DMS114 treated with DMSO at 0.1 percent for 48 hours (cell line): ENCODE data around the gene INS.
"Not testable (repeated sequence)": the region's sequence is repeated elsewhere in the genome, so short reads cannot be mapped to it uniquely, and the experiment has no call there.

Source experiments
- DNase-seq: peaks from one replicate; lab custom pipeline; 2025; ENCODE audit not compliant: unreplicated experiment; lab: John Stamatoyannopoulos, UW

The INS gene

DNA sequence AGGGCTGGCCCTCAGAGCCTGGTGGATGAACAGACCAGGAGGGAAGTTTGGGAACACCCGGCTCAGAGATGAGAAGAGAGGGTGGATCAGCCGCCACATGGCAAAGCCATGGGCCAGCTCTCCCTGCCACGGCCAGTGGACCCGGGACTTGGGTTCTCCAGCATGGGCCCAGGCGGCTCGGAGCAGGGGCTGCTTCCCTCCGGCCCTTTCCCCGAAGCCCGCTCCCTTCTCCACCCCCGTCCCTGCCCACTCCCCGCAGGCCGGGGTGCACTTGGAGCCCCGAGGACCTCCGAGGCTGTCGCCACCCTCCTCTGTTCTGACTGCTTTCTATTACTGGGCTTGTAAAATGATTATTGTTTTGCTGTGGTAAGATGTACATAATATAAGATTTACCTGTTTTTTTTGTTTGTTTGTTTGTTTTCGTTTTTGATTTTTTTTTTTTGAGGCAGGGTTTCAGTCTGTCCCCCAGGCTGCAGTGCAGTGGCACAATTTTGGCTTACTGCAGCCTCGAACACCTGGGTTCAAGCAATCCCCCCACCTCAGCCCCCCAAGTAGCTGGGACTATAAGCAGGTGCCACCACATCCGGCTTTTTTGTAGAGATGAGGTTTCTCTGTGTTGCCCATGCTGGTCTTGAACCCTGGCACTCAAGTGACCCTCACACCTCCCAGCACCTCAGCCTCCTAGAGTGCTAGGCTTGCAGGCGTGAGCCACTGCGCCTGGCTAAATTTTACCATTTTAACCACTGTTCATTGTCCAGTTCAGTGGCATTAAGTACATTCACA, 21.9 kb upstream of the INS start:
- DNase-seq: no peak

DNA sequence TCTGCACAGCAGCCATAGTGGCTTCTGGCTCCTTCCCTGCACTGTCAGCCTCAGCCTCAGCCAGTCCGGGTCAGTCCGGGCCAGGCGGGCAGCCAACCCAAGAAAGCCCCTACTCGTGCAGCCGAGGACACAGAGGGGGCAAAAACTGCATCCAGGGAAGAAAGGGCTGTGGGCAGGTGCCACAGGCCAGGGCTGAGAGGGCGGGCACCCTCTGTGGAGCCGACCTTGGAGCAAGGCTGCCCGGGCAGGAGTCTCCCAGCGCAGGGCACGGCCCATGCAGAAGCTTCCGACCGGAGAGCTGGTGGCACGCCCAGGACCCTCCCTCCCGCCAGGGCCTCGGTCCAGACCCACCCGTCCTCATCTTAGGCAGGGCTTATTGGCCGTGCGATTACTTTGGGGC, 21.1 kb upstream of the INS start:
- DNase-seq: no peak

DNA sequence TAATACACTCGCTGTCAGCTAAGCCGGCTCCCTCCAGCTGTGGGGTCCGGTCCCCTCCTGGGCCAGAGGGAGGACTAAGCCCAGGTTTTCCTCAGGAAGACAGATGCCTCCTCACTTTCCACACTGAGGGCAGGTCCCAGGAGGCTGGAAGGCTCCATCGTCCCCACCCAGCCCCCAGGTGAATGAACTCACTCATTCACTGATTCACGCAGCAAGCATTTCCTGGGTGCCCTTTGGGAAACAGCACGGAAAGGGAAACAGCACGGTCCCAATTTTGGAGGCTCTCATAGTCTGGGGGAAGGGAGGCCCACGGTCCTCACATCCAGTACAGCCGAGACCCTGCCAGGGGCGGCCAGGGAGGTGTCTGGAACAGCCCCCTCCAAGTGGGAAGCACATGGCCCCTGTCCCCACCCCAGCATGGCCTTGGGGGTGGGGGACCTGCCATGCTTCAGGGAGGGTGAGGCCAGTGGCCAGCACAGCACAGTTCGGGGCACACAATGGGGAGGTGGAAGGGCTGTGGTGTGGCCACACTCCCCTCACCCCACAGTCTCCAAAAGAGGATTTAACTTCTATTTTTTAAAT, 19.9 kb upstream of the INS start:
- no peak for DNase-seq

DNA sequence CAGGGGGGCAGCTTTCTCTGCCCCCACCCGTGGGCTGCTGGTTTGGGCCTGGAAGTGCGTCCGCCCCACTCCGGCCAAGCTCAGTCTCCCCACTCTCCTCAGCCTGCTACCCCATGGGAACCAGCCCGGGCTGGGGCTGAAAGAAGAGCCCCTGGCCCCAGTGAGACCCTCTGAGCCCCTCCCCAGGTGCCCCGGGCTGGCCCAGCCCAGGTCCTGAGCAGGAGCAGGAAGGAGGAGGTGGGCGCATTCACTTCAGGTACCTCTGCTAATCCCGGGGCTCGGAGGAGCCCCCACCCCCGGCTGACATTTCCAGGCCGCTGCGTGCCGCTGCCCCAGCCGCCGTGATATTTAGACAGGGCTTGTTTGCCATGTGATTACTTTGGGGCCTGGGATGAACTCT, 19.3 kb upstream of the INS start:
- DNase-seq: no peak

DNA sequence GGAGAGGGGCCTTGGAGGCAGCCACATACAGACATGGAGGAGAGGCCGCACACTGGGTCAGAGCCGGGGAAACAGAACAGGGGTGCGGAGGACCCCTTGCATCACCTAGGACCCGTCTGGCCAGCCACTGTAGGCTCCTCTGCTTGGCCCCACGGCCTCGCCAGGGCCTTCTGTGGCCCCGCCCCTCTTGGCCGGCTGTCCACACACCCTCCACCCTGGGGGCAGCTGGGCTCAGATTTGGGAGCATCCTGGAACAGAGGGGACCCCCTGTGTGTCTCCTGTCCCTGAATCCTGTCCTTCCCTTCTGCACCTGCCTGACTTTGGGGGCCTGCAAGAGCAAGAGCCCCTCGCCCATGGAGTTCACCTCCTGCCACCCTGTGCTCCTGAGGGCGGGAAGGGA, 18.5 kb upstream of the INS start:
- DNase-seq: no peak

DNA sequence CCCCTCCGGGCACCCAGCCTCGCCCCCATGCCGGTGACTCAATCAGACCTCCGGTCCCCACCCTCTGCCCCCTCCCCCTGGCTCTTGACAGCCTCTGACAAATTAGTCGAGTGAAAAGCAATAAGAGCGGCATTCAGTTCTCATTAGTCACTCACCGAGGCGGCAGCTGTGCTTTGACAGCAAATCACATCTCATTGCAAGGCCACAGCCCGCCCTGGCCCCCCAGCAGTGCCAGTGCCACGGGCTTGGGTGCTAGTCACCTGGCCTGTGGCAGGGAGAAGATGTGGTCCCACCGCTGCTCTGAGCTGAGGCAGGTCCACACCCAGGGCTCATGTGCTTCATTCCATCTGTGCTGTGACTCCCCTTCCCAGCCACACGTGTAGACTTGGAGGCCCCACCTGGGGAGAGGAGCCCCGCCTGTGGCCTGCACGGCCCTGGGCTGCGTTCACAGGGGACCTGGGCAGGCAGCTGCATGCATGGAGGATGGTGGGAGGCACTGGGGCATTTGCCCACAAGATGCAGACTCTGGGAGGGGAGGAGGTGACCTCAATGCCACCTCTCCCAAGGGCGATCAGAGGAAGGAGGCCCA, 18.0 kb upstream of the INS start:
- DNase-seq: no peak

DNA sequence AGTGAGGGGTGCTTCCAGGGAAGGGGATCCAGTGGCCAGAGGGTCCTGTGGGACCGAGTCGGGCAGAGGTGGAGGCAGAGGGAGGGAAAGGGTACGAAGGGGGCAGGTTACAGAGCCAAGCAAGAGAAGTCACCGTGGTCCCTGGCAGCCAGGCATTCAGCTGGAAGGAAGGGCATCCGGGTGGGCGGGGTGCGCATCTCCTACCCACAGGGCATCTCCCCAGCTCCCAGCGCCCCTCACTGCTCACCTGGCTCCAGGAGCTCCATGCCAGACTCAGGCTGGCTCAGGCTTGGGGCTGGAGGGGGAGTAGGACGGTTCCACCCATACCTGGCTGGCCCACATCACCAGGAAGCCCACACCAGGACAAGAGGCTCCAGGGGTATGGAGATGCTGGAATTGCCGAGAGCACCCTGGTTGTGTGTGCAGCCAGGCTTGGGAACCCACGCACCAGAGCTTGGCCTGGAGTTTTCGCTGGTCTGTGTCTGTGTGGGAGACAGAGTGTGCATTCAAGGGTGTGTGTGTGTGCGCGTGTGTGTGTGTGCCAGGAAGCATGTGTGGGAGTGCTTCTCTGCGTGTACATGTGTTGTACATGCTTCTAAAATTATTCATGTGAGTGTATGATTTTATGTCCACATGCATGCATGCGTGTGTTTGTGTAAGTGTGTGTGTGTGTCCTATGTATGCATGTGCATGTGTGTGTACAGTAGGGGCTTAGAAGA, 17.2 kb upstream of the INS start:
- not testable (repeated sequence) for DNase-seq

DNA sequence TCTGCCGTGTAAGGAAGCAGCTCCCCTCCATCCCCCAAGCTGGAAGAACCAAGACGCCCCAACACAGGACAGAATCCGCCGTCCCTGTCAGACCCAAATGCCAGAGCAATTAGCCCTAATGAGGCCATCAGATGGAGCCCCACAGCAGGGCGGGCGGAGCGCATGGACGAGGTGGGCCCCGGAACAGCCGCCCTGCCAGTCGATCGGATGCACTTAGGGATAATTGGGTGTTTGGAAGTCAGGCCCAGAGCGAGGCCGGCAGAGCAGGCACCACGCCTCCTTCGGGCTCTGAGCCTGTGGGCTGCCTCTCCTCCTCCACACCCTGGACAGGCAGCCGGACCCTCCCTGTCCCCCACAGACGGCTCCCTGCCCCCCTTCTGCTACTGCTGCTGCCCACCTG, 16.1 kb upstream of the INS start:
- DNase-seq: no peak

DNA sequence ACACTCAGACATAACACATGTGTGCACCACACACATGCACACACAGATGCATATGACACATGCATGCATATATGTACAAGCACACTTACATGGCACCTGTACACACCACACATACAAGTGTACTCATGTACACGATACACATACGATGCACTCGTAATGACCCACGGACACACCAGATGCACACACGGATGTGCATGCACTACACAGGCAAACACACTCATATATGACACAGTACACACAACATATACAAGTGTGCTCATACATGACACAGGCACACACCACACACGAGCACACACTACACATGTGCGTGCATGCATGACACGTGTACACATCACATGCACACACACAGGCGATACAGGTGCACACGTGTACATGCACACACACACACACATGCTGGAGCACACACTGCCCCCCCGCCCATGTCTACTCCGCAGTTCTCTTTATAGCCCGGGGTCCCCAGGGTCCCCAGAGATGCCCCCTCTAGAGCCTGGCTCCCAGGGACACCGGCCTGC, 15.4 kb upstream of the INS start:
- no peak for DNase-seq

DNA sequence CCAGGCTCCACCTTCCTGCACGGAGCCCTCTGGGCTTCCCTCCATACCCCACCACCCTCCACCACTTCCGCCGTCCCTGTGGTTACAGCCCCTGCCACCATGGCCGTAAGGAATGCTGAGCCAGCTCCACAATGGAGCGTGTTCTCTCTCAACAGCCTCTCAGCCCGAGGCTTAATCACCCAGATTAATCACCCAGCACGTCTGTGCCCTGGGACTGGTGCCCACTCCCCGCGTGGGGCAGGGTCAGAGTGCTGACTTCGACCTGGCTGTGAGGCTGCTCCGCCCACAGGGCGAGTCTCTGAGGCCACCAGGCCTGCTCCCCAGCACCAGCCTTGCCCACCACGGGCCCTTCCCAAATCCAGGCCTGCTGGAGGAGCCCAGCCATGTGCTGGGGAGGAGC, 14.7 kb upstream of the INS start:
- no peak for DNase-seq

DNA sequence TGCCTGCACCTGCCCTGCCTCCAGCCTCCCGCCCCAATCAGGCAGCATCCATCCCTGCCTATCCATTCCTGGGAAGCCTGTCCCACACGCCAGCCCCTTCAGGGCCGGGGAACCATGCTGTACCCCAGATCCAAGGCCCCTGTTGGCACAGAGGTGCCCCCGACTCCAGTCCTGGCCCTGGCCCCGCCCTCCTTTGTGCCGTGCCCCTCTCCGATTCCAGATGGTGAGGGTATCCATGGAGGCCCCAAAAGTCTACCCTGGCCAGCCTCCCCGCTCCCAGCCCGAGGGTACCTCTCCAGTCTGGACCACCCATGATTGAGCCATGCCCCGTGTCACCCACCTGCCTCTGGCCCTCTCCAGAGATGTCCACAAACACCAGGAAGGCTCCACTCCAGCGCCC, 13.4 kb upstream of the INS start:
- no peak for DNase-seq

DNA sequence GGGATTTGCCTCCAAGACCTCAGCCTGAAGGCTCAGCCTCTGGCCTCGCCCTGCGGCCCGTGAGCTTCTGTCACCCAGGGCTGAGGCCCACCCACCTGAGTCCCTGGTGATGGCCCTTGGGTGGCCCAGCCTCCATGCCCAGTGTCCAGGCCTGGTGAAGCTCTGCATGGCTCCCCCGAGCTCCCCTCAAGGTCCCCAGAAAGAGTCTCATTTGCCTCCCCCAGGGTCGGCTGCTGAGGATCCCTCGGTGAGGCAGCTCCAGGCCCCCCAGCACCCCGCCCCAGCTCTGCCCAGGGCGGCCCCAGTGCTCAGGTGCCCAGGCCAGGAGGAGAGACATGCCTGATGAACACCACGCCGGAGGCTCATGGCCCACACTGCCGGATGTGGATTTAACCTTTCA, 12.8 kb upstream of the INS start:
- DNase-seq: no peak

DNA sequence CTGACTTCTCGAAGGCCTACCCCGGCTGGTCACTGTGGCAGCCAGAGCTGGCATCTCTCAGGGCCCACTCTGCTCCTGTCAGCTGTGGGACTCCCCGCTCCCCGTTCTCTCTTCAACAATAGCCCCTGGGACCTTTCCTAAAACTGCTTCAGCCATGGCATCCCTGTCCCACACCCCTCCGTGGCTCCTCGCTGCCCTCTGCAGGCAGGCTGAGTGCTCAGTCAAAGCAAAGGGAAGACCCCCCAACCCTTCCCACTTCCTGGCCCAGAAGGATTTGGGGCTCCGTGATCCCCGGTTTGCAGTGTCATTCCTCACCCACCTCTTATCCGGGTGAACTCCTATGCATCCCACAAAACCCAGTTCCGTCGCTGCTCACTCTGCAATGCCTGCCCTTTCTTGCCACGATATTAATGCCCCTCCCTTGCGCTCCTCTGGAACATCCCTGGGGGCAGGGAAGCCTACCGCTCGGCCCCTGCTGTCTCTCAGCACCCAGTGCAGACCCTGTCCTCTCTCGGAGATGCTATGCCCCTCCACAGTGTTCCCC, 12.2 kb upstream of the INS start:
- DNase-seq: no peak

DNA sequence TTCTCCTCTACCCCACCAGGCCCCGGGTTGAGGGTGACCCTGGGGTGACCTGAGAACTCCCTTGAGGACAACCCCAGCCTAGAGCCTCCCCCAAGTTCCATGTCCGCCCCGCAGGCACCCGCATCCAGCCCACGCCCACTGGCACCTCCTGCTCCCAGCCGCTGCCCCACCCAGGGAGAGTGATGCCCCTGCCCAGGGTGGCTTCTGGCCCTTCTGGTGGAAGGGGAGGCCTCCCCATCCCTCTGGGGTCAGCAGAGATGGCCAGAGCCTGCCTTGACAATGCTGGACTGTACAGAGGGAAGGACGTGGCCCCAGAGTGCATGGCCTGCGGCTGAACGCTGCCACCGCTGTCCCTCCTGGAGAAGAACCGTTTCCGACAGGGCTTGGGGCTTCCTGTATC, 11.7 kb upstream of the INS start:
- DNase-seq: no peak

DNA sequence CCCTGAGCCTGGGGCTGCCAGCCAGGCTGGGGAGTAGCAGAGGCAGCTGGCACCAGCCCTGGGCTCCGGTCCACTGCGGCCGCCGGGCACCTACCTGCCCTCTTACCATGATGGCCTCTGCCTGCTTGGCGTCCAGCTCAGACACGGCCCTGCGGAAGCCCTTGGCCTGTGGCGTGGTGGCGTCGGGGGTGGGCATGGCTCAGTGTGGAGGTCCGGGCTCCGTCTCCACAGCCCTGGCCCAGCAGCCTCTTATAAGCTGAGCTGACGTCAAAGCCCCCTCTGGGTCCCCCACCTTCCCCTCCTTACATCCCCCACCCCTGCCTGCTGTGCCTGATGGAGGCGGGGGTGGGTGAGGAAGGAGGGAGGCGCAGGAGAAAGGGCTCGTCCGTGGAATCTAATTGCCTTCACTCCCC, 10.6 kb upstream of the INS start, which contains the start of gene TH:
Gene TH, minus strand, starts transcription at position 225 of the 413 bp plus-strand sequence. Its CDS starts 29 bp downstream, at position 196.
- DNase-seq: no peak

DNA sequence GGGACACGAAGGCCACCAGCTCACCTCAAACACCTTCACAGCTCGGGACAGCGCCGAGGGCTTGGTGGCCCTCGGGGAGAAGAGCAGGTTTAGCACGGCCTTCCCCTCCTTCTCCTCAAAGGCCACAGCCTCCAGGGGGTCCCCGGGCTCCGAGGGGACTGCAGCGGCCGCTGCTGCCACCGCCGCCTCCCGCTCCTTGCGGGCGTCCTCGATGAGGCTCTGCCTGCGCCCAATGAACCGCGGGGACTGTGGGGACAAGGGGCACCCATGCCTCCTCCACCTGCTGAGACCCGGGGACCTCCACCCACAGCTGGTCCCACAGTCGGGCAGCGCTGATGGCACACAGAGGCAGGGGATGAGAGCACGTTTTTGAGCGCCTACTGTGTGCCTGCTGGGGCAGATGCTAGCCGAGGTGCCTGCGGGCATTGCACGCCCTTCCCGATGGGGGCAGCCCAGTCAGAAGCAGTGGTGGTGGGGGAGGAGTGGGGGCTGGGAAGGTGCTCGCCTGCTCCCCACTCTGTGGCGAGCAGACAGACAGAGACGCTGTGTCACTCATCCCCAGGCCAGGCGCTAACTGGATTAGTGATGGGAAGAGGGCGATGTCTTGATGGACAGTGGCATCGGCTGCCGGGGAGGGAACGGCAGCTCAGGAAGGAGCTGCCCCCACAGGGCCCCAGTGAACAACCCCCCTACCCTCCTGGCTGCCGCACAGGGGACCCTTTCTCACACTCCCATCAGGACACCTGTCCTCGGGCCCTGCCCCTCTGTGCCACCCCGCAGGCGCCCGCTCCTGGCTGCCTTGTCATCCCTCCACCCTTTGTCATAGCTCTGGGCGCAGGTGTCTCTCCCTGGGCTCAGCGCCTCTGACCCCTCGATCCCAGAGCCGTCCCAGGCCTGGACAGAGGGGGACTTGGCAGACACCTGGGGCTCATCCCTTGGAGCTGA, 8.9 kb upstream of the INS start:
- no peak for DNase-seq

DNA sequence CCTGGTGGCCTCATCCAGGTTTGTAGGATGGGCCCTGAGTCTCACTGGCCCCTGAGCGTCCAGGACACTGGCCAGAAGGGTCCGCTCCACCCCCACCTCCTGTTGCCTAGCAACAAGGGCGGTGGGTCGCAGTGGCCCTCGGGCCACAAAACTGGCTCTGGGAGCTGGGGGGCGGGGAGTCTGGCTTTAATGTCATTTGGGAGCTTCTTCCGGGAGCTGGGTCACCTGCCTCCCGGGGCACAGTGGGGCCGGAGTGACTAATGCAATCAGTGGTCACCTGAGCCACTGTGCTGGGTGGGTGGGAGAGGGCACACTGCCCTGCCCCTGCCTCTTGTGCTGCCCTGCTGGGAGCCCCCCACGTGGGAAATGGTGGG, 8.0 kb upstream of the INS start:
- no peak for DNase-seq

DNA sequence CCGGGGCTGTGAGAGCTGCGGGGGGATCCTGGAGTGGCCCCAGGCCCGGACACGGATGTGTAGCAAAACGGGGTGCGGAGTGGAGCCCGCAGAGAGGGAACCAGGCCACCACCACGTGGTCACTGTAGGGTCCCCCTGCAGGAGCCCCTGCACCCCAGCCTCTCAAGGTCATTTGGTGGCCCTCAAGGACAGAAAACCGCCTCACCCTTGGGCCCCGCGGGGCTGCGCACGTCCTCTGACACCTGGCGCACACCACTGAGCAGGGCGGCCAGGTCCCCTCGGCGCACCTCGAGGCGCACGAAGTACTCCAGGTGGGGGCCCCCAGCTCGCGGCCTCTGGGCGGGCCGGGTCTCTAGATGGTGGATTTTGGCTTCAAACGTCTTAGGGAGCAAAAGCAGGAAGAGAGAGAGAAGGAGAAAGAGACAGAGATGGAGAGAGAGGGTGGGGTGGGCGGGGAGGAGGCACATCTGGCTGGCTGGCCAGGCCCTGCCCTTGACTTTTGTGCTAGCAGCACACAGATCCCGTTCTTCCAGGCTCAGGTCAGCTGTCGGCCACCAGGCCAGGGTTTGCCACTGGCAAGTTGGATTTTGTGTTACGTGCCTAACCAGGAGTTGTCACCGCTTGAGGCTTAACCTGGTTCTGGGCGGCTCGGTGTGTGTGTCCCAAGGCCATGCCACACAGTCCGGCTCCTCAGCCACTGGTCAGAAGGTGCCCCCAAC, 7.4 kb upstream of the INS start:
- no peak for DNase-seq

DNA sequence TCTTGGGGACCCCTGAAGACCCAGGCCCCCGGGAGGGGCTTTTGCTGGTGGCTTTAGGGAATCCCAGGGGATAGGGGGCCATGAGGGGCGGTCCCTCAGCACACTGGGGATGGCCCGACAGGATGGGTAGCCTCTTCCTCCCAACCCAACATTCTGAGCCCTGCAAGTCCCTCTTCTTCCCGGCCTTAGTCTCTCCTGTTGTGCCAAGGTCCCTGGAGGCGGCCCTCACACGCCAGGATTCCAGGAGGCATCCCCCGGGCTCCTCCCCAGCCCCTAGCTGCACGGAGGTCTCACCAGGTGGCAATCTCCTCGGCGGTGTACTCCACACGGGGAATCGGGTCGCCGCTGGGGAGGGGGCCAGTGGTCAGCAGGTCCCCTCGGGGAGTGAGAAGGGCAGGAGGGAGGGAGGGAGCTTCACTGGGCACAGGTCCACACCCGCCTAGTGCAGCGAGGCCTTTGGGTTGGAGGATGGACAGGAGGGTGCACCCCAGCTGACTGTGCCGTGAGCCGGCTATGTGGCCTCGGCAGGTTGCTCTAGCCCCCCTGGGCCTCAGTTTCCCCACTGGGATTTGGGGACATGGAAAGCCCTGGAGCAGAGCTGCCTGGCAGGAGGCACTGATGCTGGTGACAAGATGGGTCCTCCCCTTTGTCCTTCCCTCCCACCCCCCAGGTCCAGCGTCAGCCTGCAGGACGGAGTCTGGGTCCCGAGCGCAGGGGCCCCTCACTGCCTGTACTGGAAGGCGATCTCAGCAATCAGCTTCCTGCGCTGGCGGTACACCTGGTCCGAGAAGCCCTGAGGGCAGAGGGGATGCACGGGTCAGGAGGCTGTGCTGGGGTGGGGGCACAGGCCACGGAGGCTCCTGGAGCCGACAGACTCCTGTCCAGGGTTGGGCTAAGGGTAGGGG, 6.4 kb upstream of the INS start:
- no peak for DNase-seq
